SK-N-SH (cell line): ENCODE results near the gene MPPED2.

Experiments
- EP300 ChIP-seq, 2 experiments: IDR thresholded peaks; 2 replicates each; pipeline versions ENCODE4 v1.4.0 to v1.6.1; 2012; ENCODE audit warnings: borderline replicate concordance in 1 of 2, low read depth in 1 of 2, low read length in 1 of 2
- POLR2AphosphoS5 ChIP-seq: IDR thresholded peaks from 2 replicates; pipeline ENCODE4 v1.6.1; 2012; ENCODE audit warnings: low read depth, low read length
- SMC3 ChIP-seq: IDR thresholded peaks from 2 replicates; pipeline ENCODE4 v1.6.1; 2012; ENCODE audit warnings: low read depth, low read length, improper control_type of control experiment
- TF ChIP-seq, protein P1 (sequence below): fragments of 200-600 bp; sonication (generic); IDR thresholded peaks from 2 replicates; pipeline ENCODE4 v1.6.1; 2017; ENCODE audit warnings: antibody characterized with exemption, mild to moderate bottlenecking, moderate library complexity
- TF ChIP-seq, protein P2 (sequence below): fragments of 150-350 bp; IDR thresholded peaks from 2 replicates; pipeline ENCODE4 v1.6.1; 2017; ENCODE audit warnings: antibody characterized with exemption, low read length, low read depth, borderline replicate concordance

DNA sequence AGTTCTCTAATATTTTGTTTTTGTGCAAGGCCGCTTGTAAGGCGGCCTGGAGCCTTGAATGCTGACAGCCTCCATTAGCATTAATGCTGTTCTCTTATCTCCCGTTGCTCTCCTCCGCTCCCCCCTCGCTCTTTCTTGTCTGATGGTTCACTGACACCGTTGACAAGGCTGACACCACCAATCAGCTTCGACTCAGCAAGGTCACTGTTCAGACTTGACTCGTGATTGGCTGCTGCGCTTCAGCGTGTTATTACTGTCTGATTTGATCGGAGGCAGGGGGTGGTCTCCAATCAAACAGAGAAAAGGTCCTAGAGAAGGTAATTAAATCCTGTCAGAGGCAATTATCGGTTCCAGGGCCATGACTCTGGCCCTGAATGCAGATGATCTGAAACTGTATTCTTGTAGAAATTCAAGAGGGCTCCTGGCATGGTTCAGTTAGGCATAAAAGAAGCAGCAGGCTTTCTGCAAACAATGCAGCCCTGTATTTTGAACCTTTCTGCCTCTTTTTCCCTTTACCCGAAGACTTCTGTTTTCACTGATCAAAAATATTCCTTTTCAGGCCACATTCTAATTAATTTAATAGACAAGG is 49.3 kb upstream of the MPPED2 start:
- TF ChIP-seq, protein P1, sequence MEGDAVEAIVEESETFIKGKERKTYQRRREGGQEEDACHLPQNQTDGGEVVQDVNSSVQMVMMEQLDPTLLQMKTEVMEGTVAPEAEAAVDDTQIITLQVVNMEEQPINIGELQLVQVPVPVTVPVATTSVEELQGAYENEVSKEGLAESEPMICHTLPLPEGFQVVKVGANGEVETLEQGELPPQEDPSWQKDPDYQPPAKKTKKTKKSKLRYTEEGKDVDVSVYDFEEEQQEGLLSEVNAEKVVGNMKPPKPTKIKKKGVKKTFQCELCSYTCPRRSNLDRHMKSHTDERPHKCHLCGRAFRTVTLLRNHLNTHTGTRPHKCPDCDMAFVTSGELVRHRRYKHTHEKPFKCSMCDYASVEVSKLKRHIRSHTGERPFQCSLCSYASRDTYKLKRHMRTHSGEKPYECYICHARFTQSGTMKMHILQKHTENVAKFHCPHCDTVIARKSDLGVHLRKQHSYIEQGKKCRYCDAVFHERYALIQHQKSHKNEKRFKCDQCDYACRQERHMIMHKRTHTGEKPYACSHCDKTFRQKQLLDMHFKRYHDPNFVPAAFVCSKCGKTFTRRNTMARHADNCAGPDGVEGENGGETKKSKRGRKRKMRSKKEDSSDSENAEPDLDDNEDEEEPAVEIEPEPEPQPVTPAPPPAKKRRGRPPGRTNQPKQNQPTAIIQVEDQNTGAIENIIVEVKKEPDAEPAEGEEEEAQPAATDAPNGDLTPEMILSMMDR: no peak
- TF ChIP-seq SMC3 (no peak), POLR2AphosphoS5 (no peak), EP300 (IDR thresholded peaks at IDR 0.05; ENCODE audit: borderline replicate concordance in 1 of 2, low read depth in 1 of 2, low read length in 1 of 2) (peak in 1 of 2 experiments; percentile 79; a peak in 2 of 4 replicates)
- TF ChIP-seq, protein P2, sequence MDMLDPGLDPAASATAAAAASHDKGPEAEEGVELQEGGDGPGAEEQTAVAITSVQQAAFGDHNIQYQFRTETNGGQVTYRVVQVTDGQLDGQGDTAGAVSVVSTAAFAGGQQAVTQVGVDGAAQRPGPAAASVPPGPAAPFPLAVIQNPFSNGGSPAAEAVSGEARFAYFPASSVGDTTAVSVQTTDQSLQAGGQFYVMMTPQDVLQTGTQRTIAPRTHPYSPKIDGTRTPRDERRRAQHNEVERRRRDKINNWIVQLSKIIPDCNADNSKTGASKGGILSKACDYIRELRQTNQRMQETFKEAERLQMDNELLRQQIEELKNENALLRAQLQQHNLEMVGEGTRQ: no peak
